Immature natural killer cell (primary cell): ENCODE data around the gene IDI1. TPM values are rescaled to one million over a fixed set of nuclear protein-coding genes. Genes with fewer than 3 reads are reported as not detected.
A peak's percentile ranks its signal among the peaks of the same experiment; 100 is the strongest.

Experiments used
- DNase-seq, 3 donors: peaks; one replicate each; pipeline ENCODE4 v3.0.0; 2022; ENCODE audit warnings: mixed read lengths in 1 of 3
- H3K27ac Mint-ChIP-seq, 6 donors: one replicate each; pipeline ENCODE4 v1.8.0; 2020; ENCODE audit warnings: mixed read lengths in 6 of 6, mild to moderate bottlenecking in 5 of 6, inconsistent platforms in 4 of 6, moderate library complexity in 3 of 6
- H3K27me3 Mint-ChIP-seq, 3 donors: one replicate each; pipeline ENCODE4 v1.8.0; 2020 to 2021; ENCODE audit warnings: low read depth in 3 of 3, mild to moderate bottlenecking in 3 of 3, mixed read lengths in 3 of 3, moderate library complexity in 3 of 3, inconsistent platforms in 1 of 3
- H3K36me3 Mint-ChIP-seq, 3 donors: one replicate each; pipeline ENCODE4 v1.8.0; 2020; ENCODE audit warnings: mixed read lengths in 3 of 3, inconsistent platforms in 2 of 3, mild to moderate bottlenecking in 2 of 3
- H3K4me1 Mint-ChIP-seq, 2 donors: one replicate each; pipeline ENCODE4 v1.8.0; 2020; ENCODE audit warnings: inconsistent platforms in 2 of 2, mild to moderate bottlenecking in 2 of 2, mixed read lengths in 2 of 2, moderate library complexity in 1 of 2
- H3K4me3 Mint-ChIP-seq, 5 donors: one replicate each; pipeline ENCODE4 v1.8.0; 2020; ENCODE audit warnings: mild to moderate bottlenecking in 5 of 5, mixed read lengths in 5 of 5, inconsistent platforms in 3 of 5, moderate library complexity in 3 of 5
- H3K9me3 Mint-ChIP-seq, 6 donors: one replicate each; pipeline ENCODE4 v1.8.0; 2020; ENCODE audit warnings: mild to moderate bottlenecking in 6 of 6, mixed read lengths in 6 of 6, inconsistent platforms in 4 of 6, moderate library complexity in 3 of 6
- polyA plus RNA-seq, 3 donors: library from polyadenylated mRNA; unstranded; fragments of 300-500 nt; fragmentation: Illumina TruSeq; gene quantifications; one replicate each; pipeline ENCODE4 v1.2.3, GENCODE V29; 2021

IDI1 gene
- polyA plus RNA-seq: 100 to 1,000 TPM in 1 of 3 donors, 10 to 100 TPM in 2; 62.3 to 113 (median 95.9) TPM

GRCh38 chr10:1048732-1049424, at the start of gene IDI1:
Gene IDI1 (minus strand): TSS chr10:1049119. CDS start chr10:1049003, 116 bp downstream.
- peak within 1 kb of the TSS; percentile 93 to 98 (median 95) for H3K4me3 Mint-ChIP-seq
- no peaks in the 10 kb centered on the region for H3K9me3 Mint-ChIP-seq
- H3K27me3 Mint-ChIP-seq: peaks cover 24 to 35% (median 26%) of the 10 kb centered on the region in 3 donors
- H3K36me3 Mint-ChIP-seq: peaks cover 8 to 14% (median 9%) of the 10 kb centered on the region in 3 donors
- peaks cover 66 to 82% of the 10 kb centered on the region in 2 donors for H3K4me1 Mint-ChIP-seq
- DNase-seq: peak; percentile 99
- peak within 1 kb of the TSS; percentile 98 to 100 (median 99) for H3K27ac Mint-ChIP-seq

GRCh38 chr10:1097436-1097835, 48.5 kb upstream of the IDI1 start:
- no peaks in the 10 kb centered on the region for H3K9me3 Mint-ChIP-seq
- H3K4me1 Mint-ChIP-seq: peaks cover 25 to 34% of the 10 kb centered on the region in 2 donors
- no peaks in the 10 kb centered on the region for H3K27me3 Mint-ChIP-seq
- no peak for DNase-seq
- H3K4me3 Mint-ChIP-seq: no peak overlapping the region
- peak overlapping the region in 3 of 6 donors; percentile 22 to 60 (median 29) for H3K27ac Mint-ChIP-seq
- H3K36me3 Mint-ChIP-seq: peaks cover 12 to 25% (median 20%) of the 10 kb centered on the region in 3 donors

GRCh38 chr10:1096287-1096889, 47.5 kb upstream of the IDI1 start:
- no peaks in the 10 kb centered on the region for H3K9me3 Mint-ChIP-seq
- H3K36me3 Mint-ChIP-seq: peaks cover 7 to 17% (median 15%) of the 10 kb centered on the region in 3 donors
- no peak for DNase-seq
- H3K27ac Mint-ChIP-seq: no peak overlapping the region
- H3K4me1 Mint-ChIP-seq: peaks cover 20 to 33% of the 10 kb centered on the region in 2 donors
- H3K4me3 Mint-ChIP-seq: no peak overlapping the region
- no peaks in the 10 kb centered on the region for H3K27me3 Mint-ChIP-seq

GRCh38 chr10:1095498-1095897, 46.6 kb upstream of the IDI1 start:
- no peak overlapping the region for H3K27ac Mint-ChIP-seq
- H3K27me3 Mint-ChIP-seq: no peaks in the 10 kb centered on the region
- H3K9me3 Mint-ChIP-seq: no peaks in the 10 kb centered on the region
- H3K36me3 Mint-ChIP-seq: peaks cover 7 to 18% (median 17%) of the 10 kb centered on the region in 3 donors
- H3K4me3 Mint-ChIP-seq: no peak overlapping the region
- no peak for DNase-seq
- peaks cover 16 to 27% of the 10 kb centered on the region in 2 donors for H3K4me1 Mint-ChIP-seq

- H3K27me3 Mint-ChIP-seq: no peaks in the 10 kb centered on the region
- H3K27ac Mint-ChIP-seq: peak overlapping the region in 1 of 6 donors; percentile 23
- no peak for DNase-seq
- H3K36me3 Mint-ChIP-seq: peaks cover 7 to 23% (median 16%) of the 10 kb centered on the region in 3 donors
- H3K4me1 Mint-ChIP-seq: peaks cover 7 to 16% of the 10 kb centered on the region in 2 donors
- H3K9me3 Mint-ChIP-seq: no peaks in the 10 kb centered on the region
- H3K4me3 Mint-ChIP-seq: no peak overlapping the region
Observed at GRCh38 chr10:1094112-1095057, 45.5 kb upstream of the IDI1 start.

GRCh38 chr10:1093696-1094095, 44.8 kb upstream of the IDI1 start:
- H3K9me3 Mint-ChIP-seq: no peaks in the 10 kb centered on the region
- peaks cover 5 to 9% of the 10 kb centered on the region in 2 donors for H3K4me1 Mint-ChIP-seq
- peak overlapping the region in 3 of 6 donors; percentile 23 to 41 (median 33) for H3K27ac Mint-ChIP-seq
- DNase-seq: no peak
- no peak overlapping the region for H3K4me3 Mint-ChIP-seq
- no peaks in the 10 kb centered on the region for H3K27me3 Mint-ChIP-seq
- H3K36me3 Mint-ChIP-seq: peaks cover 7 to 20% (median 12%) of the 10 kb centered on the region in 3 donors

- Mint-ChIP-seq H3K4me3 (no peak overlapping the region), H3K27me3 (no peaks in the 10 kb centered on the region), H3K9me3 (no peaks in the 10 kb centered on the region), H3K36me3 (peaks cover 13 to 41% (median 30%) of the 10 kb centered on the region in 3 donors), H3K4me1 (peaks cover 17 to 37% of the 10 kb centered on the region in 2 donors), H3K27ac (peak overlapping the region in 3 of 6 donors; percentile 30 to 34 (median 33))
- DNase-seq: no peak
Observed at GRCh38 chr10:1090696-1091095, 41.8 kb upstream of the IDI1 start.

DNA sequence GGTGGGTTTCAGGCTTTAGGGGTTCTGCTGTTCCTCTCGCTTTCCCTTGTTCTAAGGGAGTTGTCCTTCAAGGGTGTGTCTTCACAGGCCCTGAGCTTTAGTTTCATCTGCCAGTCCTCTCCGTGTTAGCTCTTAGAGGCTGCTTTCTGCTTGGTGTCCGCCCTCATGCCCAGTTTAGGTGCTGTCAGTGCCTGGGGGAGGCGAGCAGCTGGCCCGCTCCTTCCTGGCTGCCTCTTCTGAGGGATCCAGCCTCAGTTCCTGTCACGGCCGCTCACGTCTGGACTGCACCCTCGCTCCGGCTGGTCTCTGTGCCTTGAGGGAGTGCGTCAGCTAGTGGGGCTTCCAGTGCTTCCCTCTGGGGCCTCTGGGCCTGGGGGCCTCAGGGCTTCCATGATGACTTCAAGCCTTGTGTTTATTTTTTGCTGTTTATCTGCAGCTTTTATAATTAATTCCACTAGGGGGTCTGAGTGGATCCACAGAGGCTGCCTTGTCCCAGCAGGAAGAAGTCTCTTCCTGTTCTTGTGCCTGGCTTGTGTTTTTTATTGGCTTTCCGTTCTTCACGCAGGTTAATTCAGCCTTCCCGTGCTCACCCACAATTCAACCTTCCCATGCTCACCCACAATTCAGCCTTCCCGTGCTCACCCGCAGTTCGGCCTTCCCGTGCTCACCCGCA, 40.2 kb upstream of the IDI1 start:
- no peaks in the 10 kb centered on the region for H3K9me3 Mint-ChIP-seq
- peak overlapping the region in 5 of 6 donors; percentile 27 to 71 (median 57) for H3K27ac Mint-ChIP-seq
- H3K36me3 Mint-ChIP-seq: peaks cover 13 to 51% (median 30%) of the 10 kb centered on the region in 3 donors
- H3K4me3 Mint-ChIP-seq: no peak overlapping the region
- H3K27me3 Mint-ChIP-seq: no peaks in the 10 kb centered on the region
- DNase-seq: no peak
- H3K4me1 Mint-ChIP-seq: peaks cover 17 to 38% of the 10 kb centered on the region in 2 donors

DNA sequence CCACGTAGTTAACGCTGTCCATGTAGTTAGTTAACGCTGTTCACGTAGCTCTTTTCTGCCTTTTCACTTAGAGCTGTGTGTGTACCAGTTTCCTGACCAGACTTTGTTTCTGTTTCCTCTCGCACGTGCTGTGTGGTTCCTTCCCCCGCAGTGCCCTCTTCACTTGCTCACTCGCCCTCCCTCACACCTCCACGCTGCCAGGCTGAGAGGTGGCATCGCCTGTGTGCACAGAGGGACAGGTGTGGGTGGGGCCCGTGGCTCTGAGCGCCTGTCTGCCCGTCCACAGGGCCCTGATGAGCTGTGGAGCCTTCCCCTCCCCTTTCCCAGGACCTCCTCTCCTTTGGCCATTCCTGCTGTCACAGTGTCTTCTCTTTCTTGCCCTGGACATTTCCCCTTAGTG, 37.9 kb upstream of the IDI1 start:
- no peak for DNase-seq
- H3K9me3 Mint-ChIP-seq: no peaks in the 10 kb centered on the region
- no peak overlapping the region for H3K4me3 Mint-ChIP-seq
- H3K27me3 Mint-ChIP-seq: peaks cover 0 to 1% (median 0%) of the 10 kb centered on the region in 3 donors
- peak overlapping the region; percentile 33 to 85 (median 76) for H3K27ac Mint-ChIP-seq
- H3K4me1 Mint-ChIP-seq: peaks cover 22 to 35% of the 10 kb centered on the region in 2 donors
- H3K36me3 Mint-ChIP-seq: peaks cover 10 to 62% (median 40%) of the 10 kb centered on the region in 3 donors

GRCh38 chr10:1085258-1085657, 36.3 kb upstream of the IDI1 start:
- no peak overlapping the region for H3K27ac Mint-ChIP-seq
- peaks cover 0 to 1% (median 0%) of the 10 kb centered on the region in 3 donors for H3K27me3 Mint-ChIP-seq
- H3K4me1 Mint-ChIP-seq: peaks cover 22 to 35% of the 10 kb centered on the region in 2 donors
- no peak for DNase-seq
- peaks cover 12 to 59% (median 49%) of the 10 kb centered on the region in 3 donors for H3K36me3 Mint-ChIP-seq
- no peak overlapping the region for H3K4me3 Mint-ChIP-seq
- H3K9me3 Mint-ChIP-seq: no peaks in the 10 kb centered on the region

DNA sequence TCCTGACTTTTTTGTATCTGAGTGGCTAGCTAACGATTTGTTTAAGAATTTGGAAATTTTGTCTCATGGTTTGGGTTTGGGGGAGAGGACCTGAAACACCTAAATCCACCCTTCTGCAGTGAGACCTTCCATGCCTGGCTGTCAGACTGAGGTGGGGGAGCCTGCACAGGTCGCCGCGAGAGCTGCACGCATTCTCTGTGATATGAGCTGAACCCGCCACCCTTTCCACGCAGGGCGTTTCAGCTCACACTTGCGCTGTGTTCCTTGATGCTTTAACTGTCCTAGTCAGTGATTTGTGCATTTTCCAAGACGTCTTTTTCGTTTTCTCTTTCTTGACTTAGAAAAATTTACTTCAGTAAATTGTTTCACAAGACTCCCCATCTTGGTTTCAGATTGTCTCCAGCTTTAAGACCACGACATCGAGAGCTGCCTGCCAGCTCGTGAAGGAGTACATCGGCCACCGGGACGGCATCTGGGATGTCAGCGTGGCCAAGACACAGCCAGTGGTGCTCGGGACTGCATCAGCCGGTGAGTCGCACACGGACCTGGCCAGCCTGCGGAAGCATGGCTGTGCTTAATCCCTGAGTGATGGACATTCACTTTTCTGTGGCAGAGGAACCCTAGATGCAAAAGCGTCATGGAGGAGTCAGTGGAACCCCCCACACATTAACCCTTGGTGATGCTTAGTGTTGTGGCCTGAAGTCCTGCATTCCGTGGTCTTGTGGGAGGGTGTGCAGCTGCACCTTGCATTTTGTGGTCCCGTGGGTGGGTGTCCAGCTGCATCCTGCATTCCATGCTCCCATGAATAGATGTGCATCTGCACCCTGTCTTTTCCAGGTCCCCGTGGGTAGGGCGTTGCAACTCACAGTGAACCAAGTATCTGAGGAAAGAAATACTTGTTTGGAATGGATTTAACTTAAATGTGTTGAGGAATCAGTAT, 35.4 kb upstream of the IDI1 start:
- Mint-ChIP-seq H3K4me3 (no peak overlapping the region), H3K4me1 (peaks cover 23 to 40% of the 10 kb centered on the region in 2 donors), H3K9me3 (no peaks in the 10 kb centered on the region), H3K27me3 (peaks cover 0 to 1% (median 0%) of the 10 kb centered on the region in 3 donors), H3K36me3 (peaks cover 18 to 60% (median 51%) of the 10 kb centered on the region in 3 donors), H3K27ac (no peak overlapping the region)
- no peak for DNase-seq

- Mint-ChIP-seq H3K27ac (no peak overlapping the region), H3K36me3 (peaks cover 18 to 59% (median 52%) of the 10 kb centered on the region in 3 donors), H3K27me3 (peaks cover 0 to 1% (median 0%) of the 10 kb centered on the region in 3 donors), H3K4me1 (peaks cover 23 to 42% of the 10 kb centered on the region in 2 donors), H3K9me3 (no peaks in the 10 kb centered on the region), H3K4me3 (no peak overlapping the region)
- DNase-seq: no peak
Observed at GRCh38 chr10:1083581-1083980, 34.7 kb upstream of the IDI1 start.
